D341Med (cell line): ENCODE measurements around the gene NAGLU.

Experiments used
- DNase-seq: peaks from one replicate; pipeline ENCODE4 v3.0.0; 2012; ENCODE audit warnings: low spot score

Gene NAGLU

DNA sequence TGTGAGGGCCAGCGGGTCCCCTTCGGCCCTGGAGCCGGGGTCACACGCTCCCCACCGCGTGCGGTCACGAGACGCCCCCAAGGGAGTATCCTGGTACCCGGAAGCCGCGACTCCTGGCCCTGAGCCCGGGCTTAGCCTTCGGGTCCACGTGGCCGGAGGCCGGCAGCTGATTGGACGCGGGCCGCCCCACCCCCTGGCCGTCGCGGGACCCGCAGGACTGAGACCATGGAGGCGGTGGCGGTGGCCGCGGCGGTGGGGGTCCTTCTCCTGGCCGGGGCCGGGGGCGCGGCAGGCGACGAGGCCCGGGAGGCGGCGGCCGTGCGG is at the start of gene NAGLU:
Gene NAGLU (plus strand): TSS at position 194 of the 324 bp plus-strand sequence. CDS start 32 bp downstream, at position 226.
- DNase-seq, result peak; percentile 100

DNA sequence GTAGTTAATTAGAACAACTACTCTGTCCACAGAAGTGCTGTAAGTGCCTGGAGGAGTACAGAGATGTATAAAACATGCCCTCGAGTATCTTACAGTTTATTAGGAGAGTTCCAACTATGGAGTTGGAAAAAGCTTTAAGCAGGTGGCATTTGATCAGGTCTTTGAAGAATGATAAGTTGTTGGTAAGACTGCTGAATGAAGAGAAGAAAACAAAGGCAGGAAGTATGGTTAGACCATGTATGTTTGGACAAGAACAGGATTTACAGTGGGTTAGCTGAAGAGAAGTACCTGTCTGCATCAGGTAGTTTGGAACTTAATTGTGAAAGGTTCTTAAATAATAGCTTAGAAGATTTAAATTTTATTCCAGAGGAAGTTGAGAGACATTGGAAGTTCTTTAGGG is 48.0 kb upstream of the NAGLU start:
- DNase-seq, result no peak

GRCh38 chr17:42493319-42493718 is 42.7 kb upstream of the NAGLU start:
- DNase-seq, result no peak

DNA sequence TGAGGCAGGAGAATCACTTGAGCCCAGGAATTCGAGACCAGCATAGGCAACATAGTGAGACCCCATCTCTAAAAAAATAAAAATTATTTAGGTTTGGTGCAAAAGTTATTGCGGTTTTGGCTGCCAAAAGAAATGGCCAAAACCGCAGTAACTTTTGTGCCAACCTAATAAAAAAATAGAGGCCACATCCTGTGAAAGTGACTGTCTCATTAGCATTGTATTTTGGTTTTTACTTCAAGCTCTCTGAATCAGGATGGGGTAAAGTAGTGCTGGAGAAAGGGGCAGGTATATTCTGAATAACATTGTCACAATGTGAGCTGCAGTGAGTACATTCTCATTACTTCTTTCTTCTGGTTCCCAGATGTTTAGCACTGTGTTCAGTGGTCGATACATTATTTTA is 41.4 kb upstream of the NAGLU start:
- DNase-seq, result no peak

DNA sequence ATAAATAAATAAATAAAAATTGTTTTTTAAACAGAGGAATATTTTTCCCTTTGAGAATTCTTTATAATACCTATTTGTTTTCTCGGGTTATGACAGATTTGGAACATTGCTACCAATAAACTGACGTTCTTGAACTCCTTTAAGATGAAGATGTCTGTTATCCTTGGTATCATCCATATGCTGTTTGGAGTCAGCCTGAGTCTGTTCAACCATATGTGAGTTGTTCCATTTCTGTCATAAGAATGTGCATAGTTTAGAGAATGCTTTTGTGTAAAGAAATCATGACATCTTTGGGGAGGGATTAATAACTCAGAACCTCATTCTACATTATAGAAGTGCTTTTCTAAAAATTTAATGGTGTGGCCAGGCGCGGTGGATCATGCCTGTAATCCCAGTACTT is 37.2 kb upstream of the NAGLU start:
- DNase-seq, result no peak

- no peak for DNase-seq
Observed at GRCh38 chr17:42502091-42502490, 34.0 kb upstream of the NAGLU start.

DNA sequence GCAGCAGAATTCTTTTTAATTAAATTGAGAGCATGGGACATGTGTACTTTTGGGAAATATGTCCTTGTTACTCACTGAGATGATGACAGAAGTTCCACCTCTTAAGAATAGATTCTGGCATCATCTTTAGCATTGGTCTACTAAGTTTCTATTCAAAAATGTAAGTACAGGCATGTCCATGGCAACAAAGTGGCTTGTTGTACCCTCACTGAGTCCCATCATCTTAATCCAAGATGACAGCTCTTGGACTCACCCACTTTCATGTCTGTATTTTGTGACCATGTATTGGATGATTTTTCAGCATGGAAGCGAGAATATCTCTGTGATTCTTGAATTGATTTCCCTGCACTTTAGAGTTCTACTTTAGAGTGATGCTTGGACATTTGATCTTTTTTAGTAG is 33.1 kb upstream of the NAGLU start:
- DNase-seq, result no peak

DNA sequence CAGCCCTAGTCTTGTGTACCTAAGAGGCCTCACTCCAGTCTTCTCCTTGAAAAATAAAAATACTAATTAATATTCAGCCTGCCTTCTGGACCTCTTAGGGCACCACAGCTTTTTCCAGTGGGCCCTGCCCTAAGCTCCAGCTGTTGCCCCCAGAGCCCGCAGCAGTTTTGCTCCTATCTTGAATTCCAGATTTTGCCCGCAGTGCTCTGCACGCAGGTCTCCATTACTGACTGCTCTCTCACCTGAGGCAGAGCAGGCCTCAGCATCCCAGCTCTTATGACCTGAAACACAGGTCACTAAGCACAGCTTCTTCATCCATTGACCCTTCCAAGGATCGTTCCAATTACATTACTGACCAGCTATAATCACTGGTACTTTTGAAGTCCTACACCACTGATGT is 28.4 kb upstream of the NAGLU start:
- no peak for DNase-seq

DNA sequence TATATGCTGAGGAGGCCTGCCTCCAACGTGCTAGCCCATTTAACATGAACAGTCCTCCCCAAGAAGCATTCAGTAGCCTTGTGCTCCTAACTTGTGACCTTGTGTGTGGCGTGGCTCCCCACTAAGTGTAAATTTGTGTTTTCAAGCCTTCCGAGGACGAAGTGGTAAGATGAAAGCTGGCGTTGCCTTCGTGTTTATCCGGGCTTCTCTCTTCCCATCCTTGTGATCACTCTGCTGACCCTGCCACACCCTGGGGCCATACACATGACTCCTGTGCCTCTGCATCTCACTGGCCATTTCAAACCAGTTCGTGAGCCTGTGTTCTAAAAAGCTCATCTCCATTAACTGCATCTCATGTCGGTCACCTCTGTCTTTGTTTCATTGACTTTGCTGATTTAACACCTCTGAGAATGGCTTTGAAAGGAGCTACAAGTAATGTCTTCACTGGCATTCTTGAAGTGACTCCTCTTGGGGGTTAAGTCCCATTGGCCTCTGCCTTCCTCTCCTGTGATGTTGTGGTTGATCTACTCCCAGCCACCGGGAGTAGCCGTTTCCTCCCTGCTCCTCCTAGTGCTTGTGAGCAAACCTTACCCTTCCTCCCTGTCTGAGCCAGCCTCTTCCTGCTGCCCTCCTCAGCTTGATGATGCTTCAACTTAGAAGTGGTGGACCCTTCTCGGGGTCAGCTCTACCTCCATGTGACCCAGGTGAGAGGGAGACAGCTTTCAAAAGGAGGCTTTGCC is 27.4 kb upstream of the NAGLU start:
- DNase-seq, result no peak

GRCh38 chr17:42509409-42509808 is 26.6 kb upstream of the NAGLU start:
- DNase-seq, result no peak

GRCh38 chr17:42509841-42510240 is 26.2 kb upstream of the NAGLU start:
- no peak for DNase-seq

DNA sequence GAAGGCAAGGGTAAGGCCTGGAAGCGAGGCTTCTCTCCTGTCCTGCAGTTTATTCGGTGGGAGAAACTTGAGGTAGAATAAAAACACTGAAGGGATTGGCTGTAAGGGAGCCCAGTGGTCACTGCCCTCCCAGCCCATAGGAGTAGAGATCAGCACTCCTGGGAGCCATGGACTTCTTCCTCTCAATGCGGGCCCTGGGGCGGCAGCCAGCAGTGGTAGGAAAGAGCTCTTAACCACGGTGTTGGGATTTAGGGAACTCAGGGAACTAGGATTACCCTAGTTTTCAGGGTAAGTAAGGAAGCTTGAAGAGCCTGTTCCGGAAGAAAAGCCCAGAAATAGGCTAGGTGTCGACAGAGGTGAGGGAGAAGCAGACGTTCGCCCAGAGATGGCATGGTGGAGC is 23.8 kb upstream of the NAGLU start:
- DNase-seq, result no peak

DNA sequence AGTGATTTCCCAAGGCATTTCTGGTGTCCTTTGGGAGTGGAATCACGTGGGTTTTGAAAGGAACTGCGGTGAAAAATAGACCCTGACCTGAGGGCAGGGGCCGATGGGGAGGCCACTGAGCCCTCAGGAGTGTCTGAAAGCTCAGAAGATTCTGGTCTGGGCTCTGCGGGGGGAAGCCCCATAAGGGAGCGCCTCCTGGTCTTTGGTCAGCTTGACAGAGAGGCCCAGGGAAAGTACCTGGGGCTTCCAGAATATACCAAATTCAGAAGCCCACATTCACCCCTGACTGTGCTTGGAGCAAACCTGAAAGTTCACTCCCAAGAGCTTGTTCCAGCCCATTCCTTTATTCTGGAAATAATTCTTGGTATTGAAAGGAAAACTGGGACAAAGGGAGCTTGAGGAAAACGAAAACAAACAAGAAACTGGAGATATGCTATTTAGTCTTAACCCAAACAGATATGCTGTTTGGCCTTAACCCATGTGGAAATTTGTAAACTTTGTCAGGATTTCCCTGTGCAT is 23.2 kb upstream of the NAGLU start:
- DNase-seq, result no peak

DNA sequence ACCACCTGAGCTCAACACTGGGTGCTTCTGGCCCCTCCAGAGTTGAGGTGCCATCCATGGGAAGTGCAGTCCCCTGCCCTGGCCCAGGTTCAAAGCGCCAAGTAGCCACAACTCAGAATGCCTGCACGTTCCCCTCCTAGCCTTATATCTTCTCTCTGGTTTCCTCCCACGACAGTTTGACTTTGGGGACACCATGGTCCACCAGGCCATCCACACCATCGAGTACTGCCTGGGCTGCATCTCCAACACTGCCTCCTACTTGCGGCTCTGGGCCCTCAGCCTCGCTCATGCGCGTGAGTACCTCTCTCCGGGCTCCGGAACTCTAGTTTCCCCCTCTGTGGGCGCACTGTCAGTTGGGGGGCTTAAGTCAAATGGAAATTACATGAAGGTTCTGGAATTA is 22.4 kb upstream of the NAGLU start:
- DNase-seq, result no peak

GRCh38 chr17:42514279-42514678 is 21.8 kb upstream of the NAGLU start:
- no peak for DNase-seq

- DNase-seq, result no peak
Observed at GRCh38 chr17:42514867-42515266, 21.2 kb upstream of the NAGLU start.

GRCh38 chr17:42517516-42517915 is 18.5 kb upstream of the NAGLU start:
- peak; percentile 95 for DNase-seq

DNA sequence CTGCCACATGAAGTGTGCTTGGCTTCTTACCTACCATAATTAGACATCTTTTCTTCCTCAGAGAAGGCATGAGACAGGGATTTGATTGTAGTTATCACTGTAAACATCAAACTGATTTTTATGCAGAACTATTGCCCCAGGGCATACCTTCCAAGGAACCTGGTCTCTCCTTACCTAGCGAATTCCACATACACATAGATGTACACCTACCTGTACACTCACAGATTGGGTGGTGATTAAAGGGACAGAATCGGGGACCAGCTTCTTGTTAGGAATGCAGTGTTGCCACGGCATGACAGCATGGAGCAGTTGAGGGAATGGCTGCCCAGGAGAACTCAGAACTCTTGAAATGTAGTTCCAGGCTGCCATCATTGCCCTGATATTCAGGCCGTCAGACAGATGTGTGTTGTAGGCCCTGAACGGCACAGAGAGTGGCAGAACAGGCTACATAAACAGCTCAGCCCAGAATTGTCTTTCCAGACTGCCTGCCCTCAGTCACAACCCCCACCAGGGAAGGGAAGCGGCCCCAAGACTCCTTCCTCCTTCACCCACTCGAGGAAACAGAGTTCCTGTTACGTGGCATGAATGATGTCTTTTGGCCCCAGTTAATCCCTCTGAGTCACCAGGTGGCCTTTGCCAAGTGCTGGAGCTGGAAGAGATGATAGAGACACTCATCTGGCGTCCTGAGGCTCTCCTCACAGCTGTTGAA is 17.8 kb upstream of the NAGLU start:
- DNase-seq, result peak; percentile 45

DNA sequence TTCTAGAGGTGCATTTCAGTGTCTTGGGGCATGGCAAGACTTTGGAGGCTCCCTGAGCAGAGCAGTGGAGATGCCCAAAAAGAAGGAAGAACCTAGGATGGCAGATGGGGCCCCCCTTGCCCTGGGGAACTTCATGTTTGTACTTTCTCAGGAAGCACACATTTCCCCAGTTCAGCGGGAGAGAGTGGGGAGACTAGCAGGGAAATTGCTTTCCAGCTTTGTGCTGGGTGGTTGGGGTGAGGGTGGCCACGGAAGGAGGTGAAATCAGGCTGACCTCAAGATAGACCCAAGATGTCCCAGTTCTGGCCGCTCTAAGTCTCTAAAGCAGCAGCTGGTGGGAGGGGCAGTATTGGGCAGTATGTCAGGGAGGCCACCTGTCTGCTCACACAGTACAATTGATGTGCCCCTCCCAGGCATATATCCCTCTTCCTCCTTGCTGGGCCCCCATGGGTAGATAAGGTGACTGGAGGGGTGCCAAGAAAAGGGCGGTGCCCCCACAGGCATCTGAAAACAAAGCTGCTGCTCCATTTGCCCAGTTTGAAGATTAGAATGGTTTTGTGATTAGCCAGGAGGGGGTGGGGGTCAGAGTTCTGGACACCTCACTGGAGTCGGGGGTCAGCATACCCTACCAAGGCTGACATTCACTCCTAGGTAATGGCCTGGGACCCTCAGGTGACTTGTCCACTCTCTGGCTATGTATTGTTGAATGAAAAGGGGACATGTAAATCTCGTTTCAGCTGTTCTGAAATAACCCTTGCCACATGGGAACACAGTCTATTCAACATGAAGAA is 17.1 kb upstream of the NAGLU start:
- peak; percentile 41 for DNase-seq

DNA sequence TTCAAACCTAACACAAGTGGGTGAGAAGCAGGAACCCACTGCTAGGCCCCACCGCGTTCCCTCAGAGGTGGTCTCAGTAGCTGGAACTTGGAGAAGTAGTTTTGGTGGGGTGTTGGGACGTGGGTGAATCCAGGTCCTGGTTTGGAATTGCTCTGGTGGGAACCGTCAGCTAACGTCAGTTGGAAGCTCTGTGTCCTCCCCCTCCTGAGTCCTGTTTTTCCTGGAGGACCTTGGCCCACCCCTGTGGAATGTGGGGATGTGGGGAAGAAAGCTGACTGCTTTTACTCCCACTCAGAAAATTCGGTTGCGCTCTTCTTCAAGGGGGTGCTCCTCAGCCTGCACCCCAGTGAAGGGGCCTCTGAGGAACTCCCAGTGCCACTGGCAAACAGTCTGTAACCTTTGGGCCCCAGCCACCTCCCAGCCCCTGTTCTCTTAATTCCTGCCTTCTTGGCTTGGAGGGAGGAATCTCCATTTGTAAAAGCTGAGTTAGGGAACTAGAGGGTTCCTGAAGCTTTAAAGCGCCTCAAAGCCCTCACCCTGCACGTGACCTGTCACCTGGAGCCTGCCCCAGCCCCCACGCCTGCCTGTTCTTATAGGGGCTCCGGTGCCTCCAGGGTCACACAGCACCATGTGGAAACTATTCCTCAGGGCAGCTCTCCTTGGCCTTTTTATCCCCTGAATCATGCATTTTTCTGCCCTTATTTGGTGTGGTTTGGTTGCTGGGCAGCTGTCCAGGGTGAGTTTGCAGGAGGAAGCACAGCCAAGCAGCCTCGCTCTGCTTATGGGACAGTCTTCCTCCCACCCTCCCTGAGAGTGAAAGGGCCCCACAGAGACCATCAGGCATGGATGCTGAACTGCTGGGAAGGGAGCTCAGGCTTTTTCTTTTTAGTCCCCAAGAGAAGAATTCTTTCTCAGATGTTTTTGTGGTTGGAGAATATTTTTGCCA is 16.2 kb upstream of the NAGLU start:
- peak; percentile 43 for DNase-seq

DNA sequence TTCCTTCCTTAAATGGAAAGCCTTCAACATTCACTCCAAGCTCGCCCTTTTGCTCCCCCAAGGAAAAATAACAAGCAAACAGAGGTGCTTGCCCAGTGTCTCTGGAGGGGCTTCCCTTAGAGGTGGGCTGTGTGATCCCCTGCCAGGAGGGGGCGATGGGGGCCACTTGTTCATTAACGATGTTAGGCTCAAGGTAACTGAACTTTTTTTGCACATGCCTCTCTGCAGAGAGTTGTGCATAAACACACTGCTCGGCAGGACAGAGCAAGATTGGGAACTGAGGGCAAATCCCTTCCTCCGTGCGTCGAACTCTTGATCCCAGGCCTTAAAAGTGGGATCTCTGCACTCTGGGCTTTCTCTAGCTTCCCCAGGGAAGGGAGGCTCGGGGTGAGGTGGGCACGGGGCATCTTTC is 15.5 kb upstream of the NAGLU start:
- peak; percentile 48 for DNase-seq

DNA sequence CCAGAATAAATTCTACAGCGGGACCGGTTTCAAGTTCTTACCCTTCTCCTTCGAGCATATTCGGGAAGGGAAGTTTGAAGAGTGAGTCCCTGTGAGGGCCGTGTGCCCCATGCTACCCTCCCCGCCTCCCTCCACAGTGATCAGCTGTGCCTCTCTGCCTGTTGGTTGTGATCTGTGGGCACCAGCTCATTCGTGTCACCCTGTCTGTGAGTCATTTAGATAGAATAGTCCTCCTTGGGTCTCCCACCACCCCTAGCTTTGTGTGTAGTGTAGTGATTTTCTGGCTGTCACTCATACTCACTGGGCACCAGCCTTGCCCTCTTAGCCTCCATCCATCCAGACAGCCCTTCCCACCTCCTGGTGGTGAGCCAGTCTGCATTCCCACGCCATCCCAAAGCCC is 15.0 kb upstream of the NAGLU start:
- DNase-seq, result no peak
